ENCODE results near the gene TSPYL4. TPM values are rescaled to one million over a fixed set of nuclear protein-coding genes. Genes with fewer than 3 reads are reported as not detected.

The TSPYL4 gene
- total RNA-seq, 1 donor from 2014 or later: 72.1 TPM

GRCh38 chr6:116200619-116201249, 53.1 kb downstream of the TSPYL4 start:
- no peak for DNase-seq (ENCODE audit: low spot score, unreplicated experiment)
- Mint-ChIP-seq H3K36me3 (ENCODE audit: insufficient read depth) (no peaks in the 10 kb centered on the region), H3K27me3 (no peaks in the 10 kb centered on the region), H3K4me1 (ENCODE audit: low read depth) (peaks cover 2% of the 10 kb centered on the region), H3K27ac (no peak overlapping the region), H3K4me3 (ENCODE audit: low read depth) (no peak overlapping the region), H3K9me3 (ENCODE audit: low read depth) (no peaks in the 10 kb centered on the region)
- TF ChIP-seq, protein P1, sequence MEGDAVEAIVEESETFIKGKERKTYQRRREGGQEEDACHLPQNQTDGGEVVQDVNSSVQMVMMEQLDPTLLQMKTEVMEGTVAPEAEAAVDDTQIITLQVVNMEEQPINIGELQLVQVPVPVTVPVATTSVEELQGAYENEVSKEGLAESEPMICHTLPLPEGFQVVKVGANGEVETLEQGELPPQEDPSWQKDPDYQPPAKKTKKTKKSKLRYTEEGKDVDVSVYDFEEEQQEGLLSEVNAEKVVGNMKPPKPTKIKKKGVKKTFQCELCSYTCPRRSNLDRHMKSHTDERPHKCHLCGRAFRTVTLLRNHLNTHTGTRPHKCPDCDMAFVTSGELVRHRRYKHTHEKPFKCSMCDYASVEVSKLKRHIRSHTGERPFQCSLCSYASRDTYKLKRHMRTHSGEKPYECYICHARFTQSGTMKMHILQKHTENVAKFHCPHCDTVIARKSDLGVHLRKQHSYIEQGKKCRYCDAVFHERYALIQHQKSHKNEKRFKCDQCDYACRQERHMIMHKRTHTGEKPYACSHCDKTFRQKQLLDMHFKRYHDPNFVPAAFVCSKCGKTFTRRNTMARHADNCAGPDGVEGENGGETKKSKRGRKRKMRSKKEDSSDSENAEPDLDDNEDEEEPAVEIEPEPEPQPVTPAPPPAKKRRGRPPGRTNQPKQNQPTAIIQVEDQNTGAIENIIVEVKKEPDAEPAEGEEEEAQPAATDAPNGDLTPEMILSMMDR (IDR thresholded peaks at IDR 0.05; ENCODE audit: unreplicated experiment): no peak

Other genes starting within 250 kb of the TSPYL4 start
- gene FRK, start 193.2 kb downstream of the TSPYL4 start, total RNA-seq: 8.6 and 8.8 TPM in 2 replicates
- 54.9 and 57.7 TPM in 2 replicates for gene NT5DC1, start 153.2 kb downstream of the TSPYL4 start, total RNA-seq
- not detected in 2 replicates for gene COL10A1, start 127.9 kb downstream of the TSPYL4 start, total RNA-seq
- gene TSPYL1, start 25.9 kb upstream of the TSPYL4 start, total RNA-seq: 101 and 102 TPM in 2 replicates
- 20.4 and 21.4 TPM in 2 replicates for gene DSE, start 116.9 kb upstream of the TSPYL4 start, total RNA-seq
- 0.75 and 1.2 TPM in 2 replicates for gene CALHM6, start 207.3 kb upstream of the TSPYL4 start, total RNA-seq